HG03520 (cell line): ENCODE measurements around the gene PTPRF.

ENCODE experiments used
- ATAC-seq: cut with Tn5 transposase; IDR thresholded peaks from one replicate; pipeline ENCODE4 v1.9.1; 2021; ENCODE audit warnings: mild to moderate bottlenecking, moderate library complexity; ENCODE audit not compliant: unreplicated experiment

The PTPRF gene

DNA sequence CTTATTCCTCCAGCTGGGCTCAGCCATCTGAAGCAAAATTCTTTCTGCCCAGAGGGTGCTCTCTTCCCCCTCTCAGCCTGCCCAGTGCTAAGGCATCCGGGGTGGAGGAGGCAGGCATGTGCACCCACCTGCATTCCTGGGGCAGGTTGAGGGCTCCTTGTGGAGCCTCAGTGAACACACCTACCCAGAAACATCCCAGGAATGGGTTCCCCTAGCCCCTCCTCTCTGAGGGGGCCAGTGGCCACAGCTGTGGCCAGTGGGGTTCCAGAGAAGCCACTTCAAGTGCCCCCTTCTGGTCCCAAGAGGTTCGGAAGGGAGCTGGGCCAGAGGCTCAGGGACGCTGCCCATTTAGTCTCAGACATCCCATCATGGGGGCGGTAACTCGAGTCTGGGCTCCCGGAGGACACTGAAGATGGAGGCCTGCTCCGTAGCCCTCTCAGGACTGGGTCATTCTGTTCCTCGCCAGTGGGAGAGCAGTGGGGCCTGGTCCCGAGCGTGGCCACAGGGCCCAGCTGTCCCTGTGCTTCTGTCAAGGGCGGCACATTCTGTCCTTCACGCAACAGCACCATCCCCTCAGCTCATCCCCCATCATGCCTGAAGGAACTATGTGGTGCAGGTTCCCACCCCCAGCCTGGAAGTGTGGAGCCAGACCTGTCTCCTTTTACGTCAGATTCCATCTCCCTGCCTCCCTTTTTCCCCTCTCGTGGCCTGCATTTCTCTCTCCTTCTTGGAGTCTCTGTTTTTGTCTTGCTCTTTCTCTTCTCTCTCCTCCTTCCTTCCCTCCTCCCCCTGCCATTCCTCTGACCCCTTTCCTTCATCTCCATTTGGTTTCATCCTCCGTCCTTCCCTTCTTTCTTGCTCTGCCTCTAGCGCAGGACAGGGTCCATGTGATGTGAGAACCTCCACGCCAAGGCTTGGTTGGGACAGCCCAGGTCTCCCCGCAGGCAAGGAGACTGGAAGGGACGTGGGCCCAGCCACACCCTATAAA, 69.6 kb downstream of the PTPRF start:
- no peak for ATAC-seq

DNA sequence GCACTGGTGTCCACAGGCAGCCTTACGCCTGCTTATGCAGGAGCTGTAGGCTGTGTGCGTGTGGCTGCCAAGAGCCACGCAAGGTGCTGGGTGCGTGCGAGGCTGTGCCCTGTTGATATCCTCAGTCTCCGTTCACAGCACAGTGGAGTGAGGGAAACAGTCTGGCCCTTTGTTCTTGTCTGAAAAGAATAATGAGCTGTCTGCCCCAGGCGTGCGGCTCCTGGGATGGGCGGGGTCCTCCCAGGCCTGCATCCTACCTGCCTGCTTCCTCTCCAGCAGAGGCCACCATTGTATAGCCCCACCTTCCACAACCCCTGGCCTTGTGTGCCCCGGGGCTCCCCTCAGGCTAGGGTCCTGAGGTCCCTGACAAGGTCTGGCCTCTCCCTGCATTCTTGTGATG, 72.3 kb downstream of the PTPRF start:
- no peak for ATAC-seq

DNA sequence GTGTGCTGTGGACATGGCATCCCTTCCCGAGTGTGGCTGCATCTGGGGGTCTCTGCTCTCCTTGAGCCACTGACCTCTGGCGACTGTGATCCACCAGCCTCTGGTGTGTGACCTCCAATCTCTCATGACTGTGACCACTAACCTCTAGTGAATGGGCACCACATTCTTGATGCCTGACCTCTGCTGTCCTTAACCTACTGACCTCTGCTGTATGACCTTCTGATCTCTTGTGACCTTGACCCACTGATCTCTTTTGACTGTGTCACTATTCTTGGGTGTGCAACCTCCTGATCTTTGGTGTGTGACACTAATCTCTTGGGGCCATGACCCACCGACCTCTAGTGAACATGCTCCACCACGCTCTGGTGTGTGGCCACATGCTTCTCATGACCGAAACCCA, 73.5 kb downstream of the PTPRF start:
- no peak for ATAC-seq

- no peak for ATAC-seq
Observed at GRCh38 chr1:43605157-43605556, 74.5 kb downstream of the PTPRF start.

DNA sequence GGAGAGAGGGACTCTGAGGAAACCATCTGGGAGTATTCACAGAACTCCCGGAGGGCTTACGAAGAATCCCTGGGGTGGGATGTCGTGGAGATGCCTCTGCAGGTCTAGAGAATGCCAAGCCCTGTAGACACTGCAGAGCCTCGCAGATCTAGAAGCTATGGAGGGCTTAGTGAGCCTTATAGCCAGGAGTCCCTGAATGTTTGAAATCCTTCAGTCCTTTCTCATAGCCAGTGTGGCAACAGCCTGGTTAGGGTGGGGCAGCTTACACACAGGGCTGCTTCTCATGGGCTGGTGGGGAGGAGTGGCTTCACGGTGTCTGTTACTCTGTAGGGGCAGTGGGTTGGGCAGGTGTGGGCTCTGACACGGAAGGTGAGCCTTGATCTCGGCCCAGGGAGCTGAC, 75.1 kb downstream of the PTPRF start:
- ATAC-seq: no peak

DNA sequence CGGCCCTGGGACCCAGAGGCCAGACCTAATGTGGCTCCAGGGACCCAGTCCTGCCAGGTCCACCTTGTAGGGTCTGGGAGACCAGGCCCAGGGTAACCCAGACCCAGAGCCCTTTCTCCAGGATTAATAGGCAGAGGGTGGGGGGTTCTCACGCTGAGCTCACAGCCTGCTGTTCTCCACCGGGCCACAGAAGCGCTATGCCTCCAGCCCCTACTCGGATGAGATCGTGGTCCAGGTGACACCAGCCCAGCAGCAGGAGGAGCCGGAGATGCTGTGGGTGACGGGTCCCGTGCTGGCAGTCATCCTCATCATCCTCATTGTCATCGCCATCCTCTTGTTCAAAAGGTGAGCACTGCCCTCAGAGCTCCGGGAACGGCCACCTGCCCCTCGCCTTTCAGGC, 75.9 kb downstream of the PTPRF start:
- no peak for ATAC-seq

- no peak for ATAC-seq
Observed at GRCh38 chr1:43608827-43609226, 78.1 kb downstream of the PTPRF start.

DNA sequence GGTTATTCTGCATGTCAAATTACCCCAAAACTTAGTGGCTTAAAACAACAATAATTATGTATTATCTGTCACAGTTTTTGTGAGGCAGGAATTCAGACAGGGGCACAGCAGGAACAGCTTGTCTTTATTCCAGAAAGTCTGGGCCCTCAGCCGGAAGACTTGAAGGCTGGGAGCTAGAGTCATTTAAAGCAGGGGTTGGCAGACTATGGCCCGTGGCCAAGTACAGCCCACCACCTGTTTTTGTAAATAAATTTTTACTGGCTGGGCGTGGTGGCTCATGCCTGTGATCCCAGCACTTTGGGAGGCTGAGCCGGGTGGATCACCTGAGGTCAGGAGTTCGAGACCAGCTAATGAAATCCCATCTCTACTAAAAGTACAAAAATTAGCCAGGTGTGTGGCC, 79.7 kb downstream of the PTPRF start:
- ATAC-seq: no peak

- ATAC-seq: no peak
Observed at GRCh38 chr1:43611950-43612349, 81.3 kb downstream of the PTPRF start.

- no peak for ATAC-seq
Observed at GRCh38 chr1:43612406-43612805, 81.7 kb downstream of the PTPRF start.

DNA sequence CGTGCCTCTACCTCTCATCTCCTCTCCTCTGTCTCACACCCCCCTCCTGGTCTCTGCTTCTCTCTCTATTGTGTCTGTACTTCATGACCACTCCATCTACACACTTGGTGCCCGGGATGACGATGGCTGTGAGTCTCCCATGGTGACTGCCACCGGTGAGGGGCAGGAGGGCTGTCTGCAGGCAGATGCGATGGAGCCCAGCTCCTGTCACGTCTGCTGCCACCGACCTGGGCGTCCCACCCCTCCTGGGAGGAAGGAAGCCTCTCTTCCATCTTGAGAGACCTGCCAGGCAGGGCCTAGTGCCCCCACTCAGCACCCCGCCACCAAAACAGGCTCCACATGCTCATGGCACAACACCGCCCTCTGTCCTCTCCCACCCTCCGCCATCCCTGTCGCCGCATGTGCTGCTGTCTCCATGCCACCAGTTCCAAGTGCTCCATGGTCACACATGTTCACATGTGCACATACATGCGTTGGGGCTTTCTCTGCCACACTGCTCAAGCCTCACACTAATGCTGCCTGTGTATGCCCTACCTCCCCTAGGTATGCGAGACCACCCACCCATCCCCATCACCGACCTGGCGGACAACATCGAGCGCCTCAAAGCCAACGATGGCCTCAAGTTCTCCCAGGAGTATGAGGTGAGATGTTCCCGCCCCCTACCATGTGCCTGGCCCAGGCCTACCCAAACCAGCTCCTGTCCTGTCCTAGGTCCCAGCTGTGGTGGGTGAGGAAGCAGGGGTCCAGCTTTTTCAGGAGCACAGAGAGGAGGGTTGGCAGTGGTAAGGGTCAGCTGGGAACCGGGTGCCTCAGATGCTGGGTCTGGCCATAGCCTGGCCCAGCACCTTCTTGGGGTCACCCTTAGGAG, 82.6 kb downstream of the PTPRF start:
- ATAC-seq: no peak

GRCh38 chr1:43614211-43614610, 83.5 kb downstream of the PTPRF start:
- no peak for ATAC-seq

DNA sequence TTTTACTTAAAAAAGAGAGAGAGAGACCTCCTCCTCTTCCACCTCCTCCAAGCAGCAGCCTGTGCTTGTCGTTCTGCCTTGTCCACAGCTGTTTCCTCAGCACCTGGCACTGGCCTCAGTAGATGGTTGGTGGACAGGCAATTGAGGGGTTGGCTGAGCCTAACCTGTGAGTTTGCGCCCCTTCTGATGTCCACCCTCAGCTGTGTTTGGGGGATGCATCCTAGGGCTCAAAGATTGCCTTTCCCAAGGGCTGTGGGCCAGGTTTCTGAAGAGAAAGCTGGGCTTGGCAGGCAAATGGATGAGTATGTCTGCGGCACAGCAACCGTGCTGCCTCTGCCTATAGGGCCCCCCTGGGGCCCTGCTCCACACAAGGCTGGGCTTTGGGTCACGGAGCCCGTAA, 84.2 kb downstream of the PTPRF start:
- no peak for ATAC-seq

GRCh38 chr1:43616383-43616782, 85.7 kb downstream of the PTPRF start:
- no peak for ATAC-seq

- no peak for ATAC-seq
Observed at GRCh38 chr1:43617011-43617410, 86.3 kb downstream of the PTPRF start.

- no peak for ATAC-seq
Observed at GRCh38 chr1:43617668-43618067, 87.0 kb downstream of the PTPRF start.

GRCh38 chr1:43618521-43619313, 88.0 kb downstream of the PTPRF start:
- no peak for ATAC-seq

DNA sequence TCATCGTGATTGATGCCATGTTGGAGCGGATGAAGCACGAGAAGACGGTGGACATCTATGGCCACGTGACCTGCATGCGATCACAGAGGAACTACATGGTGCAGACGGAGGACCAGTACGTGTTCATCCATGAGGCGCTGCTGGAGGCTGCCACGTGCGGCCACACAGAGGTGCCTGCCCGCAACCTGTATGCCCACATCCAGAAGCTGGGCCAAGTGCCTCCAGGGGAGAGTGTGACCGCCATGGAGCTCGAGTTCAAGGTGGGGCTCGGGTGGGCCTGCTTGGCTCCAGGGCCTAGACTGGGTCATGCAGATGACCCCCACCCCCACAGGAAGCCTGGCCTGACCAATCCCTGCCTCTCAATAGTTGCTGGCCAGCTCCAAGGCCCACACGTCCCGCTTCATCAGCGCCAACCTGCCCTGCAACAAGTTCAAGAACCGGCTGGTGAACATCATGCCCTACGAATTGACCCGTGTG, 88.7 kb downstream of the PTPRF start:
- no peak for ATAC-seq

- ATAC-seq: no peak
Observed at GRCh38 chr1:43619996-43620920, 89.6 kb downstream of the PTPRF start.

DNA sequence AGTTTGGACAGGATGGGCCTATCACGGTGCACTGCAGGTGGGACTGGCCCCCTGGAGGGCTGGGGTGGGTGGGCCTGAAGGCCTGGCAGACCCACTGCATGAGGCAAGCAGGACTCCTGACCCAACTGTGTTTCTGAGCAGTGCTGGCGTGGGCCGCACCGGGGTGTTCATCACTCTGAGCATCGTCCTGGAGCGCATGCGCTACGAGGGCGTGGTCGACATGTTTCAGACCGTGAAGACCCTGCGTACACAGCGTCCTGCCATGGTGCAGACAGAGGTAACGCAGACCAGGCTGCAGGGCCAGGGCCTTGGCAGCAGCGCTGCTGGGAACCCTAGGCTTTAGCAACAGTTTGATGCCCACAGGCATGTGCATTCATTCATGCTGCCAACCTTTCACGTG, 90.3 kb downstream of the PTPRF start:
- ATAC-seq: no peak
